ENCODE data around the gene POLR2E. TPM values are rescaled to one million over a fixed set of nuclear protein-coding genes. Genes with fewer than 3 reads are reported as not detected.

POLR2E gene
- polyA plus RNA-seq, 1 of the 3 experiments (the other 2 are of a cell fraction): 283 TPM

DNA sequence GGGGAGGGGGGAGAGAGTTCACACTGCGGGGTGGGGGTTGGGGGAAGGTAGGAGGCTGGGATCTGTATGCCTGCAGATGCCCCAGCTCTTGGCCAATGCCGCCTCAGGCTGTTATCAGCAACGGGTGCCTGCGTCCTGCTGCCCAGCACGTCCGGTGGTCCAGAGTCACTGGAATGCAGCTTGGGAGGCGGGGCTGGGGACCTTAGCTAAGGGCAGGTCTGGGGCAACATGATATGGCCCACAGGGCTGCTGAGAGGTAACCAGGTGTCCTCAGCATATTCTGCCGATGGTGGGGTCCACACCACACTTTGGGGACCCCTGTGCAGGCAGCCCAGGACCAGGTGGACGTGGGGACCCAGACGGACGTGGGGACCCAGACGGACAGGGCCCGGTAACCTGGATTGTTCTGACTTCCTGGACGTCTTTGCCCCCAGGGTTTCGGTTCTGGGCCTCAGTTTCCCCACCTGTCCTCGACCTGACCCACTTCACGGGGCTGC, 28.9 kb downstream of the POLR2E start (continued):
- TF ChIP-seq RFX5 (IDR thresholded peaks at IDR 0.05; ENCODE audit: low read length) (no peak), EP300 (IDR thresholded peaks at IDR 0.05; ENCODE audit: borderline replicate concordance in 1 of 2, low read depth in 1 of 2, low read length in 1 of 2) (no peak), FOXJ3 (CRISPR knock-in tag; IDR thresholded peaks at IDR 0.05) (no peak), FOSL2 (IDR thresholded peaks at IDR 0.05; ENCODE audit: borderline replicate concordance, low read depth) (no peak)
- TF ChIP-seq, protein P1, sequence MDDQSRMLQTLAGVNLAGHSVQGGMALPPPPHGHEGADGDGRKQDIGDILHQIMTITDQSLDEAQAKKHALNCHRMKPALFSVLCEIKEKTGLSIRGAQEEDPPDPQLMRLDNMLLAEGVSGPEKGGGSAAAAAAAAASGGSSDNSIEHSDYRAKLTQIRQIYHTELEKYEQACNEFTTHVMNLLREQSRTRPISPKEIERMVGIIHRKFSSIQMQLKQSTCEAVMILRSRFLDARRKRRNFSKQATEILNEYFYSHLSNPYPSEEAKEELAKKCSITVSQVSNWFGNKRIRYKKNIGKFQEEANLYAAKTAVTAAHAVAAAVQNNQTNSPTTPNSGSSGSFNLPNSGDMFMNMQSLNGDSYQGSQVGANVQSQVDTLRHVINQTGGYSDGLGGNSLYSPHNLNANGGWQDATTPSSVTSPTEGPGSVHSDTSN (IDR thresholded peaks at IDR 0.05): no peak

DNA sequence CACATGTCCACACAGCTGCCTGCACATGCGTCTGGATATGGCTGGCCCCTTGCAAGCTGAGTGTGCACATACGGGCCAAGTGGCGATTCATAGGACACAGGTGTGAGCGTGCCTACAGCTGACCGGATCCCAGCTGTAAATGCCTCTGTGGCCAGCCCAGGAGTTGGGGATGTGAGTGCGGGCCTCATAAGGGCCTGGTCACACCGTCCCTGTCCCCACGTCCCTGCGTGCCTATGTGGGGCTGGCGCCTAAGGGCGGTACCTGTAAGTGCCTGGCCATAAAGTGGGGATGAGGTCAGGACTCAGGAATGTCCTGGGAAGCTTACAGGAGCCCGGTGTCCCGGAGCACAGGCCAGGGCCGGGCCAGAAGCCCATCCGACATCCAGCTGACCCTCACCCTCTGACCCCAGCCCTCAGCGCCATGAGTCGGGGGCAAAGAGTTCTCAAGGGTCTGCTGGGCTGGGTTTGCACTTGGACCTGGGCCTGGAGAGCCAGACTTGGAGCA, 29.5 kb downstream of the POLR2E start:
- Histone ChIP-seq H3K9me2 (no peaks in the 10 kb centered on the region), H3F3A (replicated peaks; ENCODE audit: insufficient read depth) (peaks cover 8% of the 10 kb centered on the region), H3K9ac (no peak overlapping the region), H3K4me2 (no peak overlapping the region), H2AFZ (ENCODE audit: low read depth) (no peak overlapping the region), H3K27me3 (ENCODE audit: insufficient read depth) (peaks cover 34% of the 10 kb centered on the region), H3K27ac (ENCODE audit: low read depth in 2 of 2, low read length in 1 of 2) (no peak overlapping the region), H3K9me3 (no peaks in the 10 kb centered on the region), H3K4me3 (ENCODE audit: low read depth in 2 of 2, low read length in 1 of 2) (no peak overlapping the region), H3K79me2 (ENCODE audit: insufficient read depth) (no peaks in the 10 kb centered on the region), H4K20me1 (ENCODE audit: insufficient read depth) (no peaks in the 10 kb centered on the region), H3K4me1 (ENCODE audit: control insufficient read depth in 1 of 2, insufficient read depth in 2 of 2, low read depth in 1 of 2, low read length in 1 of 2) (peaks cover 0 to 20% of the 10 kb centered on the region in 2 experiments; a peak in 1 of 4 replicates), H3K36me3 (replicated peaks in 1 of 2; ENCODE audit: control insufficient read depth in 1 of 2, insufficient read depth in 2 of 2, low read length in 1 of 2) (no peaks in the 10 kb centered on the region)
- ChIA-PET POLR2A (interaction anchor here (0.7 to 1.4 kb wide), 2 partner anchors 78 to 81 kb away, joined by 3 to 5 read pairs; partner anchors contain the start of gene WDR18), CTCF (interaction anchor here (1.3 to 3.5 kb wide), 6 partner anchors 8 to 48 kb away, joined by 5 to 24 read pairs (median 10); no protein-coding TSS in a partner anchor)
- WGBS (ENCODE audit: low lambda C conversion rate): 48% methylated on average over 9 of the region's 17 CpGs
- no peak for DNase-seq
- TF ChIP-seq YY1 (IDR thresholded peaks at IDR 0.05; ENCODE audit: low read depth) (no peak), EP300 (IDR thresholded peaks at IDR 0.05; ENCODE audit: borderline replicate concordance in 1 of 2, low read depth in 1 of 2, low read length in 1 of 2) (no peak), POLR2AphosphoS5 (IDR thresholded peaks at IDR 0.05; ENCODE audit: low read depth, low read length) (no peak), TEAD4 (IDR thresholded peaks at IDR 0.05; ENCODE audit: borderline replicate concordance, insufficient read depth) (no peak), MEF2A (IDR thresholded peaks at IDR 0.05; ENCODE audit: borderline replicate concordance, low read depth) (no peak), SIN3A (IDR thresholded peaks at IDR 0.05; ENCODE audit: borderline replicate concordance, low read depth, low read length) (no peak), TAF1 (IDR thresholded peaks at IDR 0.05; ENCODE audit: borderline replicate concordance, low read depth, low read length) (no peak), GATA2 (CRISPR knock-in tag; IDR thresholded peaks at IDR 0.05) (no peak), GABPA (IDR thresholded peaks at IDR 0.05; ENCODE audit: low read depth) (no peak)
- TF ChIP-seq, protein P2, sequence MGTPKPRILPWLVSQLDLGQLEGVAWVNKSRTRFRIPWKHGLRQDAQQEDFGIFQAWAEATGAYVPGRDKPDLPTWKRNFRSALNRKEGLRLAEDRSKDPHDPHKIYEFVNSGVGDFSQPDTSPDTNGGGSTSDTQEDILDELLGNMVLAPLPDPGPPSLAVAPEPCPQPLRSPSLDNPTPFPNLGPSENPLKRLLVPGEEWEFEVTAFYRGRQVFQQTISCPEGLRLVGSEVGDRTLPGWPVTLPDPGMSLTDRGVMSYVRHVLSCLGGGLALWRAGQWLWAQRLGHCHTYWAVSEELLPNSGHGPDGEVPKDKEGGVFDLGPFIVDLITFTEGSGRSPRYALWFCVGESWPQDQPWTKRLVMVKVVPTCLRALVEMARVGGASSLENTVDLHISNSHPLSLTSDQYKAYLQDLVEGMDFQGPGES (IDR thresholded peaks at IDR 0.05; ENCODE audit: low read depth, low read length): no peak
